GM19324 (cell line): ENCODE results near the gene LDLRAP1.
"Not testable (repeated sequence)": the region's sequence is repeated elsewhere in the genome, so short reads cannot be mapped to it uniquely, and the experiment has no call there.

Source experiments
- ATAC-seq: cut with Tn5 transposase; IDR thresholded peaks from one replicate; pipeline ENCODE4 v1.9.1; 2021; ENCODE audit warnings: mild to moderate bottlenecking, moderate library complexity; ENCODE audit not compliant: unreplicated experiment, low FRiP score

Gene LDLRAP1

DNA sequence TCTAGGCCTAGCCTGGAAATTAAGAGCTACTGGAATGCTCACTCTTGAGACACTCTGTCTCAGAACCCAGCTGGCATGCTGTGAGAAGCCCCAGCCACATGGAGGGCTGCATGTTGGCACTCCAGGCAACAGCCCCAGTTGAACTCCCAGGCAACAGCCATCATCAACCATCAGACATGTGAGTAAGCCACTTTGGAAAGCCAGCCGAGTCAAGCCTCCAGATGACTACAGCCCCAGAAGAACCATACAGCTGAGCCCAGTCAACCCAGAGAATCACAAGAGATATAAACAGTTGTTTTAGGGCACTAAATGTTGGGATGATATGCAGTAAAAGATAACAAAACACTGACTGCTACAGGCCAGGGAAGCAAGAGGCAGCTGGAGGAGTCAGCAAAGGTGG lies 55.5 kb downstream of the LDLRAP1 start:
- ATAC-seq, result no peak

DNA sequence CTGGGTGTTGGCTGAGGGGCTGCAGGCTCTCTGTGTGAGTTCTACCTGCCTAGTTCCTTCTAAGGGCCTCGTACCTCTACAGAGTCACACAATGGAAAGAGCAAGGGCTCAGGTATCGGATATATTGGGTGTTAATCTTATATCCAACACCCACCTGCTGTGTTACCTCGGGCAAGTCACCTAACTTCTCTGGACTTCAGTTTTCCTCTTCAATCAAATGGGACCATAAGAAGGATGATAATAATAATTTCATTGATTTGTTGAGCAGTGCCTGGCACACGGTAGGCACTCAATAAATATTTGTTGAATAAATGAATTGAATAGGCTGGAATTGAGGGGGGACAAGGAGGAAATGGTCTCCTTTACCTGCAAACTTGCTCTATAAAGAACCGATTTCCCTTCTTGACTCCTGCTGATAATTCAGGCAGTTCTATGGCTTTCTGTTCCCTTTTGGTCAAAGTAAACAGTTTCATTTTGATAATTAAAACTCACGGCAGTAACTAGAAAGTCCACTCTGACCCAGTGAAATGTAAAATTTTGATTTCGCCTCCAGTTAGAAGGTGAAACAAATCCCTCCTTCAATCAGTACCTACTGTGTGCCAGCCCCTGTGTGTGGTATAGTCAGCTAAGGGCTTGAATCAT lies 56.7 kb downstream of the LDLRAP1 start:
- no peak for ATAC-seq

DNA sequence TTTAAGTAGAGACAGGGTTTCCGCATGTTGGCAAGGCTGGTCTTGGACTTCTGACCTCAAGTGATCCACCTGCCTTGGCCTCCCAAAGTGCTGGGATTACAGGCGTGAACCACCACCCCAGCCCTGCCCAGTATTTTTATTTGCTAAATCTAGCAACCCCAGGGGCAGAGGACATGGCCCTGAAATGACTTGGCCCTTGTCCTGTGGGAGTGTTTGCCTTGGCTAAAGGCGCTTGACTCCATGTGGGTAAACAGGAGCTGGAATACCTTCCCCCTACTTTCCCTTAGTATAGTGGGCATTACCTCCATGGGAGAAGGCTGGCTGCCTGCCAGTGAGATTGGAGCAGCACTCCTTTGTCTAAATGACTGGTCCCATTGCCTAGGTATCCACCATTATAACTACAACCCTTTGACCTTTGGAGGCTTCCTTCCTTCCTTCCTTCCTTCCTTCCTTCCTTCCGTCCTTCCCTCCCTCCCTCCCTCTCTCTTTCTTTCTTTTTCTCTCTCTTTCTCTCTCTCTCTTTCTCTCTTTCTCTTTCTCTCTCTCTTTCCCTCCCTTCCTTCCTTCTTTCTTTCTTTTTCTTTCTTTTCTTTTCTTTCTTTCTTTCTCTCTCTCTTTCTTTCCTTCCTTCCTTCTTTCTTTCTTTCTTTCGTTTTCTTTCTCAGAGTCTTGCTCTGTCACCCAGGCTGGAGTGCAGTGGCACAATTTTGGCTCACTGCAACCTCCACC lies 57.7 kb downstream of the LDLRAP1 start:
- not testable (repeated sequence) for ATAC-seq

DNA sequence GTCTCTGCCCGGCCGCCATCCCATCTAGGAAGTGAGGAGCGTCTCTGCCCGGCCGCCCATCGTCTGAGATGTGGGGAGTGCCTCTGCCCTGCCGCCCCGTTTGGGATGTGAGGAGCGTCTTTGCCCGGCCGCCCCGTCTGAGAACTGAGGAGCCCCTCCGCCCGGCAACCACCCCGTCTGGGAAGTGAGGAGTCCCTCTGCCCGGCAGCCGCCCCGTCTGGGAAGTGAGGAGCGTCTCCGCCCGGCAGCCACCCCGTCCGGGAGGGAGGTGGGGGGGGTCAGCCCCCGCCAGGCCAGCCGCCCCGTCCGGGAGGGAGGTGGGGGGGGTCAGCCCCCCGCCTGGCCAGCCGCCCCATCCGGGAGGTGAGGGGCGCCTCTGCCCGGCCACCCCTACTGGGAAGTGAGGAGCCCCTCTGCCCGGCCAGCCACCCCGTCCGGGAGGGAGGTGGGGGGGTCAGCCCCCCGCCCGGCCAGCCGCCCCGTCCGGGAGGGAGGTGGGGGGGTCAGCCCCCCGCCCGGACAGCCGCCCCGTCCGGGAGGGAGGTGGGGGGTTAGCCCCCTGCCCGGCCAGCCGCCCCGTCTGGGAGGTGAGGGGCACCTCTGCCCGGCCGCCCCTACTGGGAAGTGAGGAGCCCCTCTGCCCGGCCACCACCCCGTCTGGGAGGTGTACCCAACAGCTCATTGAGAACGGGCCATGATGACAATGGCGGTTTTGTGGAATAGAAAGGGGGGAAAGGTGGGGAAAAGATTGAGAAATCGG lies 60.6 kb downstream of the LDLRAP1 start:
- not testable (repeated sequence) for ATAC-seq

DNA sequence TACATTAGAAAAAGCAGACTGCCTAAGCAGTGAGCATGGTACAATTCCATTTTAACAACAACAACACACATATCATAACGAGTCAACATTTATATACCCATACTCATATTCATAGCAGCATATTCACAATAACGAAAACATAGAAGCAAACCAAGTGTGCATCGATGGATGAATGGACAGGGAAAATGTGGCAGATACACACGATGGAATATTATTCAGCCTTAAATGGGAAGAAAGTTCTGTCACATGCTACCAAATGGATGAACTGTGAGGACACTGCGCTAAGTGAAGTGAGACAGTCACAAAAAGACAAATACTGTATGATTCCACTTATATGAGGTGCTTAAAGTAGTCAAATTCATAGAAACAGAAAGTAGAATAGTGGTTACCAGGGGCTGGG lies 63.7 kb downstream of the LDLRAP1 start:
- no peak for ATAC-seq

DNA sequence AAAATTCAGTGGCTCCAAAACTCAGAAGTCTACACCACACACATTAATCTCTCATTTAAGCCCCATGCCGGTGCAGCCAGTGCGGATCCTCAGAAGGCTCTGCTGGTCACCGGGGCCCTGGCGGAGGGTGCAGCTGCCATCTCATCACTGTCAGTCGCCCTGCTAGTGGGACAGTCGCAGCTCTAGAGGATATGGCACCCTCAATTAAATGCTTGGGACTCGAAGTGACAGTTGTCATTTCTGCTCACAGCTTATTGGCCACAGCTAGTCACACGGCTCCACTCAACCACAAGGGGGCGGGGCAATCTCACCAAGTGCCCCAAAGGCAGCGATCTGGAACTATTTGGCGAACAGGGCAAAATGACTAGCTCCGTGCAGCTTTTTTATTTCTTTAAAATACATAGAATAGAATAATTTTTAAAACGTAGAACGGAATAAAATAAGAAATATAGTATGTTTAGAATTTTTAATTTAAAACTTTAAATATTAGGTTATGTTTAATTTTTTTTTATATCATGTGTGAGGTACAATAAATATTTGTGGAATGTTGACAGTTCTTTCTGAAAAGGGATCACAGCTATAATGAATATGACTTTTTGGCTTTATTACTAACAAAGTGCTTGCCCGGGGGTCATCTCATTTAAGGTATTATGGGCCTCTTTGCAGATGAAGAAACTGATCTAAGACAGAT lies 65.2 kb downstream of the LDLRAP1 start:
- ATAC-seq, result no peak

DNA sequence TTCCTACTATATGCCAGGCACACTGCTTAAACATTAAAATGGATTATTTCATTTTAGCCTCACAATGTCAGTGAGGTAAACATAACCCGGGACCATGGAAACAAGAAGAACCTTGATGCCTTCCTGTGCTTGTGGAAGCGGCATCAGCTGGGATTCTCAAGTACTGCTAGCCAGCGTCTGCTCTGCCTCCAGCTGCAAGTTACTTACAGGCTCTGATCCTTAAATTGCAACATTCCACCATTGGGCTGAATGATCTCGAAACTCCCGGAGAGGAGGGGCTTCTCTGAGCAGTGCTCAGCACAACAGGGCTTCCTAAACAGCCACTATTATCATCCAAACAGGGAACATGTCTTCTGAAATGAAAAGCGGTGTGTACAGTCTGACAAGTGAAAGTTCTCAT lies 66.5 kb downstream of the LDLRAP1 start:
- no peak for ATAC-seq

DNA sequence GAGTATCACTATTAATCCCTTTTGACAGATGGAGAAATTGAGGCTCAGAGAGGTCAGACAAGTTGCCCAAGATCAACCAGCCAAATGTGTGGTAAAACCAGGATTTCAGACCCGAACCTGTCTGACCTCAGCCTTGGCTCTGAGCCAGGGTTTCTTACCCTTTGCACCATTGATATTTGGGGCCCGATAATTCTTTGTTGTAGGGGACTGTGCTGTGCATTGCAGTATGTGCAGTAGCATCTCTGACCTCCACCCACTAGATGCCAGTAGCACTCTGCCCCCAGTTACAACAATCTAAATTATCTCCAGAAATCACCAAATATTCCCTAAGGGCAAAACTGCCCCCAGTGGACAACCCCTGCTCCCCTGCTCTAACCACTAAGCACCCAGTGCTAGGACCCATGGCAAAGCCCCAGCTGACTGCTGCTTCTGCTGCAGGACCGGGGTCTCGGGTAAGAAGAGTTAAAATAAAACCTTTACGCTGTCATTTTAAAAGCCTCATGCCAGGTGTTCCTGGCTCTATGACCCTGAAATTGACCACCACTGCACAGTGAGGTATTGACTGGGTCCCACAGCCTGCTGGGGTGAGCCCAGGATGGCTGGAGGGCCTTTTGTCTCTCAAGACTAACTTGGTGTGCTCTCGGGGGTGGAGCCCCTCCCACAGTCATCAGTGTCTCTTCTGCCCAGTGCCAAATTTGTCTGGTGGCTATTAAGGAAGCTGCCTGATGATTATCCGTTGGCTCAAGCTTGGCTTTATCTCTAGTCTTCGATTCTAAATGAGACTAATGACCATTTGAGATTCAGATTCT lies 67.6 kb downstream of the LDLRAP1 start:
- no peak for ATAC-seq

DNA sequence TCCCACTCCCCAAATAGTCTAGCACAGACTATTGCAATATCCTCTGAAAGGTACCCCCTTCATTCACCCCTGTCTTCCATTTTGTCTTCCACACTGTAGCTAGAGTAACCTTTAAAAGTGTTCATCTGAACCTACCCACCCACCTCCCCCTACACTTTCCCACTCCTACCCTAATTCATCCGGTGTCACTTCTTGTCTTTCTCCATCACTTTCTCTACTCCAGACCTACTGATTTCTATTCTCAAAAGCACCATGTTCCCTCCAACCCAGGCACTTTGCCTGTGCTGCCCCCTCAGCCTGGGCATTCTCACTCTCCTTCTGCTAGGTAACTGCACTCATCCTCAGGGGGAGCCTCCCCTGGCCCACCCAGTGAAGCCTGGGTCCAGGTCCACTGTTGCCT lies 68.4 kb downstream of the LDLRAP1 start:
- no peak for ATAC-seq

DNA sequence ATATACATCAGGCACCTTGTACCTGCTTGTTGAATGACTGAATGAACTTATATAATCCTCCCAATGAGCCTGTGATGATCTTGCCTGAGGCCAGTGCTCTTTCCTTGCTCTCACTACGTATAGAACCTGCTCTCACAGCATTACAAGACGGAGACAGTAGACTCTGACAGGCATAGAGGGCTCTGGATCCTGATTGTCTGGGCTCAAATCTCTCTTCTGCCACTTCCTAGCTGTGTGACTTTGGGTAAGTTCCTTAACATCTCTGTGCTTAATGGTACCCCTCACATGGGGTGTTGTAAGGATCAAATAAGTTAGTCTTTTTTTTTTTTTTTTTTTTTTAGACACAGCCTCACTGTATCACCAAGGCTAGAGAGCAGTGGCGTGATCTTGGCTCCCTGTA lies 69.0 kb downstream of the LDLRAP1 start:
- ATAC-seq, result no peak

DNA sequence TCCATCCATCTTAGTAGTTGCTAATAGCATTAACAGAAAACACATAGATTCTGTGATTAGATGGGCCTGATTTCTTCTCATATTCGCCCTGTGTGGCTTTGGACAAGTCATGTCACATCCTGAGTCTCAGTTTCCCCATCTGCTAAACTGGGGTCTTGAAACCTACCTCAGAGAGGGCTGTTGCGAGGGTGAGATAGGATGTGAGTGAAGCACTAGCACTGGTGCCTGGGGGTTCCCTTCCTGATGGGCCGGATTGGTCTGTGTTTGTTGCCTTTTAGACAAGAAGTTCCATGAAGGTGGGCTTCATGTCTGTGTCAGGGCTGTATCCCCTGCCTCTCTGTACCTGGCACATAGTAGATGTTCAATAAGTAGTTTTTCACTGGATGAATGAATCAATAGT lies 69.7 kb downstream of the LDLRAP1 start:
- ATAC-seq, result no peak

DNA sequence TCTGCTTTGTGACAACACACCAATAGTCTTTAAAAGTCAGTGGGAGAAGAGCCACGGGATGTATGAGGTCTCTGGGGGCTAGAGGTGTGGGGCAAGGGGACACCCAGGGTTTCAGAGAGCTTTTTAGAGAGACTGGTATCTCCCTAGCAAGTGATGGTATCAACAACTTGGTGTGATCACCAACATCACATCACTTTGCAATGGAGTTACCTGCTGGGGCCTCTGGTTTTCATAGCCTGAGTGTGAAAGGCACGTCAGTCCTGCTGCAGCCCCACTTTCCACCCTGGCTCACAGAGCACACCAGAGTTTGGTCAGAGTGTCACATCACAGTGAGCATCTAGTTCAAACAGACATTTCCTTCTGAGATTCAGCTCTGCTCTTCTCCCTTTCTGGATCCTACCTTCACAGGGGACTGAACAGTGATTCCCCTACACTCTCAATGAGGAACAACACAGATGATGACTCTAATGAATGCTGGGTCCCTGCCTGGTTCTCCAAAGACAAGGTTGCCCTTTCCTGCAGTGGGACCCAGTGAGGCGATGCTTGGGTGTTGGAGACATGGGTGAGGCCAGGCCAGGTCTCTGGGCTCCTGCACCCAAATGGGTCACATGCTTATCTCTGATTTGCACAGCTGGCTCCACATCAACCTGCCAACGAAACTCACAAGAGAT lies 71.2 kb downstream of the LDLRAP1 start:
- ATAC-seq, result no peak

DNA sequence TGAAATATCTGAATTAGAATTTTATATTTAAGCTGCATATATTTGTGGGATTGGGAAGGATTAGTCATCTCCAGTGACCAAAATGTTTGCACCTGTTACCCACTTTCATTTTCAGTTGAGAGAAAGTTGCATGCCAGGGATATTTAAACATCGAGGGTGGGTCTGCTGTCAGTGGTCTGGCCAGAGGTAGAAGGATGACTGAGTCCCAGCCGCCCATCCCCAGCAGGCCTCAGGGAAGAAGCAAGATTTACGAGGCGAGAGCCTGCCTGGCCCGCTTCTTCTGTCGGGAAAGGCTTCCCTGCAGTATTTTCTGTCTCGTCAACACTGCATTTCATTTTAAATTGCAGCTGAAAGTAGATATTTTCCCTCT lies 71.8 kb downstream of the LDLRAP1 start:
- ATAC-seq, result no peak

DNA sequence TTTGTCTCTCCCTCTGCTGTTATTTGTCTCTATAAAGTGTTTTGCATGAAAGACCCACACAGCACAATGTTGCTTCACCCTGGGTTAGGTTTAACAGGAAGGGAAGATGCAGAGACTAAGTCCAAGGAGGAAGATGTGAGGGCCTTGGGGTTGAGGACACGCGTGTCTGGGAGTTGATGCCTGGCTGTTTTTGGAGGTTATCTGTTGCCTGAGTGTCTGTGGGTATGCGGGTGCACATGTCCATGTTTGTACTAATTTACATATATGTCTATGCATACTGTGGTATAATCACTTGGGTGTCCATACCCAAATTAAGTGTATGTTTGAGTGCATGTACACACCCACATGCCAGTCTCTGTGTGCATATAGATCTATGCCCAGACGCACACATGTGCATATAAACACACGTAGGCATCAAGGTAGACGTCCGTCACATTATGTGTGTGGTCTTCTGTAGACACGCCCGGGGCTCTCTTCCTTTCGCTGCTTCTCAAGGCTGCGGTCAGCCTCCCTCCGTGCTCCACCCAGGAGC lies 72.2 kb downstream of the LDLRAP1 start:
- ATAC-seq, result no peak

DNA sequence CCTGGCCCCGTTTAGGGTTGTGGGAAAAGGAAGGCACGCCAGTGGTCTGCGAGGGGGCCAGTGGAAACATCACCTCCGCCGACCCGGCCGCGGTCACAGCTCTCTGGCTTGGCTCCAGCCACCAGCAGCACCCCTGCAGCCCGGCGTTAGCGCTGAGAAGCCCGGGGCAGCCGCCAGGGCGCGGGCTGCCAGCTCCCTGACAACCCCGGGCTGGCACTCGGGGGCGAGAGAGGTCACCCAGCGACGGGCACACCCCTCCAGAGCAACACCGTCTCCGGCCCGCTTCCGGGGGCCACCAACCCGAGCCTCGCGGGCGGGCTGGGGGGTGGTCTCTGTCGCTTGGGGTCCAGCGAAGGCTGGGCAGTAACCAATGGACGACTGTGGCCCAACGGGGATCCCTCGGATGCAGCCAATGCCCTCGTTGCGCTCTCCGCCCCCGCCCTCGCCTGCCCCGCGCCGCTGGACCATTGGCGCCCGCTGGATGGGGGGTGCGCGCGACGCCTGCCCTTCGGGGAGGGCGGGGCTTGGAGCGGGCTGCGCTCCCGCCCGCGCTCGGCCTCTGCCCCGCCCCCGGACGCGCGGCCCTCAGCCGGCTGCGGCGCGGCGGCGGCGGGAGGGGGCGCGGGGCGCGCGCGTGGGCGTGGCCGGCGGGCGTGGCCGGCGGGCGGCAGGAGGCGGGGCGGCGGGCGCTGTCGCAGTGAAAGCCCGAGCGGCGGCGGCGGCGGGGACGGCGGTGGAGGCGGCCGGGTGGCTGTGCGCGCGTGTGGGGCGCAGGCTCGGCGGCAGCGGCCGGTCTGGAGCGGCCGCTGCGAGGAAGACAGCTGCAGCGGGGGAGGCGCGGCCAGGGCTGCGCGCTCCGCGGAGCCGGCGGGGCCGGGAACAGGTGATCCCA lies 72.9 kb downstream of the LDLRAP1 start, which contains the start of gene MAN1C1:
MAN1C1 (plus strand) TSS at position 697 of the 892 bp plus-strand sequence. CDS start 1,007 bp downstream, outside the sequence.
- peak; percentile 74 for ATAC-seq

DNA sequence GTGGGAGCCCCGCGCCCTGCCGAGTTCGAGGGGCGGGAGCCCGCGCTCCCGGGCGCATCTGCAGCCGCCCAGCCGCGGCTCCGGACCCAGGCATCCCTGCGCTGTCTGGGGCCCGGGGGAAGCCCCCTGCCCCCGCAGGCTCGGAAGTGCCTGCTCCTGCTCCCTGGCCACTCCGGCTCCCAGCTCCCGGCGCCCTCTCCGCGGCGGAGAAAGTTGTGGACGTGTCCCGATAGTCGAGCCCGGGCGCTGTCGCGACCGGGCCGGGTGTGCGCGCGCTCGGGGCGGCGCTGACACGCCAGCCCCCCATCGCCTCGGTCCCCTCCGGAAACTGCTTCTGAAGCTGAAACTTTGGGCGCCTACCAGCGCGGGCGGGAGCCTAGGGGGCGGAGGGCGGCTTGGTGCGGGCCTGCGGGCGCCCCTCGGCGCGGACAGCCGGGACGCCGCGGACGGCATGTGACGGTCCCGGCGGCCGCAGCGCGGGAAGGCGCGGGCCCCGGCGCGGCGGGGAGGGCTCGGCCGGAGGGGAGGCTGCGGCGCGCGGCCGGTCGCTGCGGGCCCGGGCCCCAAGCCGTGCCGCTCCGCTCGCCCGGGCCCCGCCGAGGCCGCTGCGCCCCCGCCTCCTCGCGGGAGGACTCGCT lies 73.7 kb downstream of the LDLRAP1 start:
- peak; percentile 15 for ATAC-seq

DNA sequence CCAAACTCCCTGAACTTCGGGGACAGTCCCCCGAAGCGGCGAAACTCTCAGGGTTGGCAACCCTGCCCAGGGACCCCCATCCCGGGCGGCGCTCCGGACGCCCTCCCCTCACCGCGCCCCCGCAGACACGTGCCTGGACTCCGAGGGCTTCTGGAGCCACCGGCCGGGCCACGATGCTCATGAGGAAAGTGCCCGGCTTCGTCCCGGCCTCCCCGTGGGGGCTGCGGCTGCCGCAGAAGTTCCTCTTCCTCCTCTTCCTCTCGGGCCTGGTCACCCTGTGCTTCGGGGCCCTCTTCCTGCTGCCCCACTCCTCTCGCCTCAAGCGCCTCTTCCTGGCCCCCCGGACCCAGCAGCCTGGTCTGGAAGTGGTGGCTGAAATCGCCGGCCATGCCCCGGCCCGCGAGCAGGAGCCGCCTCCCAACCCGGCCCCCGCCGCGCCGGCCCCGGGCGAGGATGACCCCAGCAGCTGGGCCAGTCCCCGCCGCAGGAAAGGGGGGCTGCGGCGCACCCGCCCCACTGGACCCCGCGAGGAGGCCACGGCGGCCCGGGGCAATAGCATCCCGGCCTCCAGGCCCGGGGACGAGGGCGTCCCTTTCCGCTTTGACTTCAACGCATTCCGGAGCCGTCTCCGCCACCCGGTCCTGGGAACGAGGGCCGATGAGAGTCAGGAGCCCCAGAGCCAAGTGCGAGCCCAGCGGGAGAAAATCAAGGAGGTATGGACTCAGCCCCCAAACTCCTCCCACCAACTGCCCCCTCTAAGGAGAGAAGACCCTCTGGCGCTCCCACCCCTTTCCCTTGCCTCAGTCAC lies 74.4 kb downstream of the LDLRAP1 start:
- ATAC-seq, result no peak
